Suprapubic skin (tissue), 4 donors: ENCODE data around the gene SPAG16.

Experiments used
- POLR2A ChIP-seq, 2 donors: fragments of 450-650 bp; IDR thresholded peaks; one replicate each; pipeline ENCODE4 v1.6.1; 2017; ENCODE audit warnings: antibody characterized with exemption in 2 of 2, mild to moderate bottlenecking in 2 of 2, moderate library complexity in 2 of 2
- POLR2AphosphoS5 ChIP-seq, 3 donors: sonication (generic); formaldehyde crosslinking; IDR thresholded peaks; one replicate each; pipeline ENCODE4 v1.6.1; 2017; ENCODE audit warnings: antibody characterized with exemption in 3 of 3

GRCh38 chr2:214242797-214243196 is 958.5 kb downstream of the SPAG16 start:
- TF ChIP-seq POLR2AphosphoS5 (IDR thresholded peaks at IDR 0.05) = no peak
- no peak for TF ChIP-seq POLR2A (IDR thresholded peaks at IDR 0.05)
